DOHH2 (cell line): ENCODE data around the gene MPI.

Experiments
- CTCF ChIP-seq: fragments of 200-600 bp; sonication (generic); IDR thresholded peaks from one replicate; pipeline ENCODE4 v1.5.1; 2014; ENCODE audit warnings: antibody characterized with exemption, mild to moderate bottlenecking, low read depth, low read length; ENCODE audit not compliant: poor library complexity, severe bottlenecking
- EZH2phosphoT487 ChIP-seq: fragments of 200-600 bp; sonication (generic); IDR thresholded peaks from 2 replicates; pipeline ENCODE4 v1.6.1; 2017; ENCODE audit warnings: borderline replicate concordance, mild to moderate bottlenecking, antibody characterized with exemption, low read length, moderate library complexity, mixed read lengths

DNA sequence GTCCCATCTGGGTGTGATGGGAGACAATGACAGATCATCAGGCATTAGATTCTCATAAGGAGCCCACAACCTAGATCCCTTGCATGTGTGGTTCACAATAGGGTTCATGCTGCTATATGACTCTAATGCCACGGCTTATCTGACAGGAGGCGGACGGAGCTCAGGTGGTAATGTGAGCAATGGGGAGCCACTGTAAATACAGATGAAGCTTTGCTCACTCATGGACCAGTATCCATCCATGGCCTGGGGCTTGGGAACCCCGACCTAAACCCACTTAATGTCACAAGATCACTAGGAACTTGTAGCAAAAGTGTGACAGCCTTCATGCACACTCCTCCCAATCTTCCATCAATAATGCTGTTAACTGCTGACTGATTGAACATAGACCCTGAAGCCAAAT is 18.8 kb downstream of the MPI start:
- no peak for TF ChIP-seq CTCF
- no peak for TF ChIP-seq EZH2phosphoT487
